GM21825 (cell line): ENCODE results near the gene IL1RN.

ENCODE experiments used
- ATAC-seq: cut with Tn5 transposase; IDR thresholded peaks from one replicate; pipeline ENCODE4 v1.9.1; 2021; ENCODE audit warnings: mild to moderate bottlenecking, moderate library complexity; ENCODE audit not compliant: unreplicated experiment

Gene IL1RN

DNA sequence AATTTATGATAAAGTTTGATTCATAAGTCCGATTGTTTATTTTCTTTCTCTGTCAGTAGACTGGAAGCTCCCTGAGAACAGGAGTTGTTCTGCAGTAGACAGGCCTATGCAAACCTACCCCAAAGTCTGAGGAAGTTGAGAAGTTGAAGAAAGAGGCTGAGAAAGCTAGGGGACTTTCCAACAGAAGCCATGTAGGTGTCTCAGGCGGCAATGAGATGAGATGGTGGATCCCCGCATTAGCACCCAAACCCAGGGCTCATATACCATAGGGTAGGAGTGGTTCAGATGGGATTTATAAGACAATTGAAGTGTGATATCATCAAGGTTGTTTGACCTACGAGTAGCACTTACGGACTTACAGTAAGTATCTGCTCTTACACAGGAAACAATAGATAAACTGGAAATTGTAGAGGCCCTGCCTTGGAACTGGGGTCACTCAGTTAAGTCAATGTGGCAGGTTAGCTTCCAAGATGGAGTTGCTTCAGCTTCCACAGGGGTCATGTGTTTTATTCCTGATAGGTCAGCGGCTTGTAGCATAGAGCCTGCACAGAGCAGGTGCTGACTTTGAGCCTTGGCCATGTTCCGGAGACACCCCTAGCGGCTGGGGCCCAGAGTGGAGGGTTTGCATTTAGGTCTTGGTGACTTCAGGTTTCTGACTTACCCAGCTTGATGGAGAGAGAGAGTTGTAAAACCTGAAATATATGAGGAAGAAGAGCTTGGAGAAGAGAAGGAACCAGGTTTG lies 44.1 kb downstream of the IL1RN start:
- no peak for ATAC-seq

GRCh38 chr2:113172721-113173541 lies 45.5 kb downstream of the IL1RN start:
- no peak for ATAC-seq

GRCh38 chr2:113173542-113174375 lies 46.4 kb downstream of the IL1RN start, which contains the start of gene PSD4:
Gene PSD4 (plus strand): TSS chr2:113173971. CDS start chr2:113182457, 8,486 bp downstream.
- peak; percentile 78 for ATAC-seq

GRCh38 chr2:113174376-113174750 lies 47.0 kb downstream of the IL1RN start:
- ATAC-seq, result no peak

DNA sequence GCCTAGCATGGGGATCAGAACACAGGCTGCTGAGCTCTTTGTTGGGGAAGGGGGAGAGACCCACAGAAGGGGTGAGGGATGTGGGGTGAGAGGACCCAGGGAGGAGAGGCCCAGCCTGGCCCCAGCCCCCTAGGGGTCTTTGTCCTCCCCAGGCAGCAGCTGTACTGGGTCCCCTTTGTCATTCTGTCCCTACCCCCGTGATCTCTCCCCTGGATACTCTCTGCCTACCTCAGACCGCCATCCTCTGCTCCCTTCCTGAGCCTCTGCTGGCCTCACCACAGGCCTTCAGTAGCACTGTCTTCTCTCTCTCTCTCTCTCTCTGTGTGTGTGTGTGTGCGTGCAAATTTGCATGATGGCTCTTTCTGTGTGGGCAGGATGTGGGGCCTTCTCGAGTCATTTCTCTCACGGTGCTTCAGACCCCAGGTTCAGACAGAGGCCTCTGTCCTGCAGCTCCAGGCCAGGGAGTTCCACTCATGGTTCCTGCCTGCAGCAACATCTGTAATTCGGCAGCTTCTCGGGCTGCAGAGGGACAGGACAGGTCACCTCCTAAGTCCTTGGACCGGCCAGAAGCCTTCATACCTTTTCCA lies 47.7 kb downstream of the IL1RN start:
- ATAC-seq, result peak; percentile 67

GRCh38 chr2:113175736-113176695 lies 48.6 kb downstream of the IL1RN start:
- ATAC-seq, result no peak

DNA sequence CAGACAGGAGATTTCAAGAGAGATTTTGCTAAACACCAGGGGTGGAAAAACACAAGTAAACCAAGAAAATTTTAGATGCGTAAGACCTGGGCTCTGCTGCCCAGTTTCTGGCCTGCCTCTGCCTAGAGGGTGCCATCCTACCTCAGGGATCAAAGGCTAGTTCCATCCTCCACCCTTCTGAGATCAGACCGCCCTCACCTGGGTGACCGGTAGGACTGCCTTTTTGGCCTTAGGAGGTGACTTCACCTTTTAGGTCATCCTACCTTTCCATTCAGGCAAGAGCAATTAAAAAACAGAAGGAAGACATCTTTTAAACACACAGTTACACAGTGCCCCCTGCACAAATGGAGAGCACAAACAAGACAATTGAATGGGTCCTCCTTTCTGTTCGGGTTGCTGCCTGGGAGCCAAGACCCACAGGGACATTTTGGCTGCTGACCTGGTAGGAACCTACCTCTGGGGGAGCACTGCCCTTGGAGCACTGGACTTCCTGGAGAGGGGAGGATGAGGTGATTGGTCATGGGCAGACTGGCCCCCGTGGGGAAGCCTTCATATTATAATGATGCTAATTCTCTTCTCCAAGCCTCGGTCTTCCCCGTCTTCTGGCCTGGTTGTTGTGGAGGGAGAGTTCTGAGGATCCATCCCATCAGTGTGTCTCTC lies 49.4 kb downstream of the IL1RN start:
- ATAC-seq, result no peak

GRCh38 chr2:113178069-113178746 lies 50.8 kb downstream of the IL1RN start:
- no peak for ATAC-seq

GRCh38 chr2:113178891-113179290 lies 51.5 kb downstream of the IL1RN start:
- ATAC-seq, result no peak

GRCh38 chr2:113179446-113180045 lies 52.1 kb downstream of the IL1RN start:
- no peak for ATAC-seq

DNA sequence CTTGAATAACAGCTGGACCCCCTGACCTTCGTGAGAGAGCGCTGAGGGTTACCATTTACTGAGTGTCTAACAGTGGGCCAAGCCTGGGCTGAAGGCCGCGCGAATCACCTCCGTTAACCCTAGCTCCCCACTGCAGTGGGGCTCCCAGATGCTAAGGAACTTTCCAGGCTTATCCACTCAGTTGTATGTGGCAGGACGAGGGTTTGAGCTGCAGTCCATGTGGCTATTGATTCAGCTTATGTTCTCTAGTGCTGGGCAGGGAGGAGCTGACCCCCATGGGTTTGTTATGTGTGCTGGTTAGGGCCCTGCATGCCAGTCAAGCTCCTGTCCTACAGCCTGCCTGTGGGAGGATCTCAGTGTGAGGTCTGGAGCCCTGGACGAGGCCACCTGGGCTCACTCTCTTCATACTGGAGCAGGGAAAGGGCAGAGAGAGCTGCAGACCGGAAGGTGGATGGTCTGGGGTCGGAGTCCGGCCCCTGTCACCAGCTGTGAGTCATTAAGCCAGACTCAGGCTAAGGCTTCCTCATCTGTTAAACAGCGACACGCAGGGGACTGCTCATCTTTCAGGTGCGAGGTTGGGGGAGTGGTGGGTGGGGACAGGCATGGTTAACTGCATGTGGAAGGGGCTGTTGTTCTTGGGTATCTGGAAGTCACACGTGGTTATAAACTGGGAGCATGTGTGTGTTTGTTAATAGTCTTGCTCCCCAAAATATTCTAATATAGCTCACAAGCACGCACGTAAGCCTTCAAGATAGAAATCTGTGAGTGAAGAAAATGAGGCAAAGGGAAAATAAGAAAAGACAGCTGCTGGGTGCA lies 52.9 kb downstream of the IL1RN start:
- no peak for ATAC-seq

- no peak for ATAC-seq
Observed at GRCh38 chr2:113181258-113182051, 54.1 kb downstream of the IL1RN start.

DNA sequence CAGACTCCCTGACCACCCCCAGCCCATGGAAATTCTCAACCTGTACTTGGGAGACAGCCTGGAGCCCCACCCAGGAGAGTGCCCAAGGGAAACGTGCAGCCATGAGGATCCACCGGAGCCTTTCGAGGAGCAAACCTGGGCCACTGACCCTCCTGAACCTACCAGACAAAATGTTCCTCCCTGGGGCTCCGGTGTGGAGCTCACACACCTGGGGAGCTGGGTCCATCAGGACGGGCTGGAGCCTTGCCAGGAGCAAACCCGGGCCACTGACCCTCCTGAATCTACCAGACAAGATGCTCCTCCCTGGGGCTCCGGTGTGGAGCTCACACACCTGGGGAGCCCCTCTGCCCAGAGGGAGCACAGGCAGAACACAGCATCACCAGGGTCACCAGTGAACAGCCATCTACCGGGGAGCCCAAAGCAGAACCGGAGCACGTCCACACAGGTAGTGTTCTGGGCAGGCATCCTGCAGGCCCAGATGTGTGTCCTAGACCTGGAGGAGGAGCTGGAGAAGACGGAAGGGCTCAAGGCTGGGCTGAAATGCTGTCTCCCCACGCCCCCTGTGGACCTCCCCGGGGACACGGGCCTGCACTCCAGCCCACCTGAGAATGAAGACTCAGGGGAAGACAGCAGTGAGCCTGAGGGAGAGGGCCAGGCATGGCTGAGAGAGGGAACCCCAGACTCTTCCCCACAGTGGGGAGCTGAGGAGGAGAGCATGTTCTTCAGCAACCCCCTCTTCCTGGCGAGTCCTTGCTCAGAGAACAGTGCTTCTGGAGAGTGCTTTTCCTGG lies 55.3 kb downstream of the IL1RN start:
- no peak for ATAC-seq

- ATAC-seq, result no peak
Observed at GRCh38 chr2:113183264-113183663, 55.9 kb downstream of the IL1RN start.
